Activated T-cell treated with anti-CD3 and anti-CD28 coated beads, Interleukin-2, amount 50 U/mL, for 48 hours (primary cell): ENCODE measurements around the gene MEGF11.

Experiments used
- DNase-seq, 2 experiments: peaks; one replicate each; pipeline ENCODE4 v3.0.0-alpha.2; 2020

The MEGF11 gene

DNA sequence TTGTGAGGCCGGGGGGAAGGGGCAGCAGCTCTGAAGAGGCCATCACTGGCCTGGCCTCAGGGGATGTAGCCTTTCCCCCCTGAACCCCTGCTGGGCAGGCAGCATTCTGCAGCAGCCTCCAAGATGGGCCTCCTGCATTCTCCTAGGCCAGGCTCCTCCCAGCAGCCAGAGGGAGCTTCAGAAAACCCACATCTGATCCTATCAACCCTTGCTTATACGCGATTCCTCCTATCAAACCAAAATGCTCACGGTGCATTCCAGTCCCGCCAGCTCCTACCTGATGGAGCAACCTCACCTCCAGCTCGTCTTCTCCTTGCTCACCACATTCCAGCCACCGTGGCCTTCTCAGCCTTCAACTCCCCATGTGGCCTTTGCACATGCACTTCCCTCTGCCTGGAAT, 85.7 kb downstream of the MEGF11 start:
- no peak for DNase-seq

DNA sequence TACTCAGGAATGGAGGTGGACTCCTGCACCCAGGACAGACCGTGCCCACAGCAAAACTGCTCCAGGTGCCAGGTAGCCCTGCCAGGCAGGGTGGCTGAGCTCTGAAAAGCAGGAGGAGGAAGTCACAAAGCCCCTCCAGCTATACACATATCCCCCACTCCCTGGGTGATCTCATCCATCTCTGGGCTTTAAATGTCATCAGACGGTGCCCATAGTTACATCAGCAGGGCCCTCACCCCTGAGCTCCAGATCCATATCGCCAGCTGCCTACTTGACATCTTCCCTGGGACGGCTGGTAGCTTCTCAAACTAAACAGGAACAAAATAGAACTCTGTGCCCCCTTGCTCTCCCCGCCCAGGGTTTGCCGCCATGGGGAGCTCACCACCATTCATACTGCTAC, 87.7 kb downstream of the MEGF11 start:
- no peak for DNase-seq

DNA sequence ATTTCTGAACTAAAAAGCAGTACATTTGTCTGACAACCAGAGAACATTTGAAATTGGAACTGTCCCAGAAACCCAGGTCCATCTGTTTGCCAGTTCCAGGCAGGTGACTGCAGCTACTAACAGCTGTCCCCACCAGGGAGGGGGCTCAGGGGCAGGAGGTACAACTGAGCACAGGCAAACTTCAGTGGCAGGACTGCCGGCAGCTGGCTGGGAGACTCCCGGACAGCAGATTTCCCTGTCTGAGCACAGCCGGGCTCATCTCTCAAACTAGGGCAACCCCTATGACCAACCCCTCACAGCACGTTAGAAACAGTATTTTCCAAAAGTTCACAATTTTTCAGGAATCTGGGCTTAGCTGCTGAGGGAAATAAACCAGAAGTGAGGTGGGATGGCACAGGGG, 88.8 kb downstream of the MEGF11 start:
- DNase-seq: no peak

DNA sequence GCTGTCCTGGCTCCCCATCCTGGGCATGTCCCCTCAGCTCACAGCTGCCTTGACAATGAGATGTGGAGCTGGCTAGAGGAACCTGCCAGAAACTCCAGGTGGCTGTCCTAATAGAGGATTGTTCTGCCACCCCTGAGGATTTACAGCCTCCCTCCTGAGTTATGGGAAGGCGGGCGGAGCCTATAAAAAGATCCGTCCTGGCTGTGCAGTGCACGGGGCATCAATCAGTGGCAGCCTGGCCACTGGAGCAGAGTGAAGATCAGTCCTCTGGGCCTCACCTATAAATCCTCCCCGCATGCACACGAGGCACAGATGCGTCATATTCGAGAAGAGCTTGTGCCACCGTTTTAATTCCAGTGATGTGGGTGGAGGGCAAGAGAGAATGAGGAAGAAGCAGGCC, 90.0 kb downstream of the MEGF11 start:
- DNase-seq: no peak

DNA sequence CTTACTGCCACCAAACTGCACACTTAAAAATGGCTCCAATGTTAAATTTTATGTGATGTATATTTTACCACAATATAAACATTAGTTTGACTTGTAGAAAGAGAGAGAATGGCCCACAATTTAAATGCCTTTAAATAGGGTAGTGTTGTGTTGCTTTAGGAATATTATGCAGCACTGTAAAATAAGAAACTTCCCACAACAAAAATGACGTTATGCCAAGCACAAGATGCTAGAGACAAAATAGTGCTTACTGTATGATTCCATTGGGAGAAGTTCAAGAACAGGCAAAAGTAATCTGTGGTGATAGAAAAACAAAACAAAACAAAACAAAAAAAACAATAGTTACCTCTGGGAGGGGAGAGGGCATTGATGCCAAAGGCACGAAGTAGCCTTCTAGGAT, 91.3 kb downstream of the MEGF11 start:
- DNase-seq: no peak

DNA sequence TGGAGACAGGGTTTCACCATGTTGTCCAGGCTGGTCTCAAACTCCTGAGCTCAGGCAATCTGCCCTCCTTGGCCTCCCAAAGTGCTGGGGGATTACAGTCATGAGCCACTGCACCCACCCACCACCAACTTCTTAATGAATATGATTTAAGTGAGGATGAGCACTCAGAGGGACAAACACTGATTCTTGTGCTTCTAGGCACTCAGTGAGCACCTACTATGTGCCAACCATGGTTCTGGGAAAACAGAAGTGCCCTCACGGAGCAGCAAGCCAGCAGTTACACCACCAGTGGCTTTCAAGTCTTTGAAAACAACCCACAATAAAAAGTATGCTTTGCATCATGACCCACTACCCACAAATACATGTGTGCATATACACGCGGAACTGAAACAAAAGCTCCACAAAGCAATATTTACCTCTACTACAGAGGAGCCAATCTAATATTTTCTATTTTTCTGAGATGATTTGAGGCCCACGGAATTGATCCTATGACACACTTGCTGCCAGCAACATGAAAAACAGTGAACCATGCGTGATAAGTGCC, 91.9 kb downstream of the MEGF11 start:
- no peak for DNase-seq

DNA sequence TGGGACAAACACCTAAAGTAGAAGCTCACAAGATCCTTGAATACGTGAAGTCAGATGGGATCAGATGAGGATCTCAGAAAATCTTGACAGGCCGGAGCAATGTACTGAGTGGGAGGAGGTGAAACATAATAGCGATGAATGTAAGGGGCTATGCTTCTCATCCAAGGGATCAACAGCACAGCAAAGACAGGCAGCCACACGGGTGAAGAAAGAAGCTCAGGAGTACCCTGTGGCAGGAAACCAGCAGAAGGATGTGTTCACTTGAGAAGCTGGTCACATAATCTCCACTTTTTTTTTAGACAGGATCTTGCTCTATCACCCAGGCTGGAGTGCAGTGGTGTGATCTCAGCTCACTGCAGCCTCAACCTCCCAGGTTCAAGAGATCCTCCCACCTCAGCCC, 92.4 kb downstream of the MEGF11 start:
- no peak for DNase-seq

DNA sequence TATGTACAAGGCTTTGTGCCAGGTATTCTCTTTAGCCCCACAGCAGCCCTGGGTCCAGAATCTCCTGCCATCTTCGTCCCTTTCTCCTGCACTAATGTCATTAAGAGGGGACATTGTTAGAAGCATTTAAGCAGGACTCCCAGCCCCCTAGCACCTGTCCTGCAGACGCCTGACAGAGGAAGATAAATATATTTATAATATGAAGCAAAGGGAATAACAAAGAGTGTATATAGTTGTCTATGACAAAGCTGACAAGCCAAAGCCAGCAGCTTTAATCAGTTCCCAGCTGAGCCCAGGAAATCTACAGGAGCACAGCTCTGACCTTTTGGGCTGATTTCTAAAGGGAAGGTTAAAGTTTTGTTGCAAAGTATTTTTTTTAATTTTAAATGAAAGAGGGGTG, 96.0 kb downstream of the MEGF11 start:
- no peak for DNase-seq

DNA sequence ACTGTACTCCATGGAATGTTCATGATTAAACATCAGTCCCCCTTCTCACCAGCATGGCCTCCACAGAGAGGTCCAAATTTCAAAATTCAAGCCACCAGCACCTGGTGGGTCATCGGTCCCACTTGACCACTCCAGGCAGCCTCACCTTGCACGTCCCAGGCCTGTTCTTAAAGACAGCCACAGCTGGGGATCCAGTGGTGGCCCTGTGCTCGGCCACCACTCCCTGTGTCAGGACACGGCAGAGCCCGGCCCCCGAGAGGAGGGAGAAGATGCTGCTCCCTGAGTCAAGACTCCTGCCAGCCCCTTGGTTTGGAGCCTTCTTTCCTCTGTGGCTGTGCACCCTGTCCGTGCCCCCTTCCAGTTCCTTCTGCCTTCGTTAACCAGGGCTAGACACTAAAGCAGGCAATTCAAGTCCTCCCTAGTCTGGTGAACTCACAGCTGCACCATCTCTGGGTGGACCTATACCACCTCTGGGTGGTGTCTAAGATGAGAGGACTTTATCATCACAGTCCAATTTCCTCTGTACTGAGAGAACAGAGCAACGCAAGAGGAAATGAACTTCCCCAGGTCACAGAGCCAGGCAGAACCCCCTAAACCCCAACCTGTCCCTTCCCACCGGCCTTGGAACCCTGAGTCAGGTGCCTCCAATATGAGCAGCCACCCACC, 97.1 kb downstream of the MEGF11 start:
- no peak for DNase-seq

DNA sequence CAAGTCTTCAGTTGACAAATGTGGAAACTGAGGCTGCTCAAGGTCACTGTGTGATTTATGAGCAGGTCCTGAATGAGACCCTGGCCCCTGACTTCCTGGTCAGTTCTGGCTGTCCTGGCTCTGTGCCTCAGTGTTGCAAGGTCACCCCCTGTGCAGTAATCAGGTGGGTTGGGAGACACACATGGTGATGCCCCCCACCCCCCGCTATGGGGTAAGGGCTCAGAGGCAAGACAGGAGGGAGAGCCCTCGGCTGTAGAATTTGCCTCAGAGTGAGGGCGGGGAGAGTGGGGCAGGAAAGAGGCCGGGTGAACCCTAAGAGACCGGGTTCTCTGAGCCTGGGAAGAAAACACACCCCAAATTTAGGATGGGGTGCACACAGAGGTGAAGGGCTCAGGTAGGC, 98.5 kb downstream of the MEGF11 start:
- DNase-seq: no peak

DNA sequence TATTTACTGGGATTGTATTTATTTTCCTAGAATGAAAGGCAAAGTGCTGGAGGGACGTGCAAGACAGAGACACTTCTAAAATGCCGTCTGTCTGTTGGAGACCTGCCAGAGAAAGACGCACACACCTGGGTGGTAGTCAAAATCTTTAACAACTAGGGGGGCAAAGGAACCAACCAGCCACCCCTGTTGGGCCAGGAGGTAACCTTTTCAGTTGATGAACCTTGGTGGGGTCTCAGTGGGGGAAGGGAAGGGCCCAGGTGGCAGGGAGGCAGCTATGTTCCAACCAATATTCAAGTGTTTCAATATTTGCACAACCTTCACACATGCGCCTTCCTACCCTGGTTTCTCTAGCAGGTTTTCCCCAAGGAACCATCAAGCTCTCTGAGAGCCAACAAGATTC, 99.0 kb downstream of the MEGF11 start:
- DNase-seq: no peak

DNA sequence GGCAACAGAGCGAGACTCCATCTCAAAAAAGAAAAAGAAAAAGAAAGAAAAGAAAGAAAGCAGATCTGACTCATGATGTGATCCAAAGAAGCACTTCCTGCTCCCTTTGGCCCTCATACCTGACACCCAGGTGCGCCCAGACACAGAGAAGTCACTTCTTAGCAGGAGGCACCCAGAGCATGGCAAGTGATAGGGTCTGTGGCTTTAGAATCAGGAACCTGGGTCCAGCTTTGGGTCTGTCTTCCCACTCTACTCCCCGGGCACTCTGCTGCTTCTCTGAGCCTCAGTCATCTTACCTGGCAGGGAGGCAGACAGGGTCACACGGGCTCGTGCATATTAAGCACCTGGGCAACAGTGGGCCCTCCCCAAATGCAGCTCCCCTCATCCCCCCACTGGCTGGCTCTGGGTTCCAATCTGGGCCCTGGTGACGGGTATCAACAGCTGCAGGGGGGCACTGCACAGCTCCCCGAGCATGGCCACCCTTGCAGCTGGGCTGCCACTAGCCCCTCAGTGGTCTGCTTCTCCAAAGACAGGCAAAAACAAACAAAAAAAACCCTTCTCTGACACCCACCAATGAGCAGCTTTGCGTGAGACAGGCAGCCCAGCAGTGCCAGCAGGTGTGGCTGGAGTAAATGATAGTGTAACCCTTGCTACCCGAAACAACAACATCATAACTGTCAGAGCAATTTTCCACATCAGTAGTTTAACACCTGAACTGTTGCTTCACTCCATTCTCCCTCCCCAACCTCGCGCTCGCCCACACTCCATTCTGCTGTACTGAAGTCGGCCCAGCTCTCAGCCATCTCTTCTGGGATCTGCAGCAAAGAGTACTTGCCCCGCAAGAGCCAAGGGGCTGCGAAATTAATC, 99.8 kb downstream of the MEGF11 start:
- DNase-seq: no peak

DNA sequence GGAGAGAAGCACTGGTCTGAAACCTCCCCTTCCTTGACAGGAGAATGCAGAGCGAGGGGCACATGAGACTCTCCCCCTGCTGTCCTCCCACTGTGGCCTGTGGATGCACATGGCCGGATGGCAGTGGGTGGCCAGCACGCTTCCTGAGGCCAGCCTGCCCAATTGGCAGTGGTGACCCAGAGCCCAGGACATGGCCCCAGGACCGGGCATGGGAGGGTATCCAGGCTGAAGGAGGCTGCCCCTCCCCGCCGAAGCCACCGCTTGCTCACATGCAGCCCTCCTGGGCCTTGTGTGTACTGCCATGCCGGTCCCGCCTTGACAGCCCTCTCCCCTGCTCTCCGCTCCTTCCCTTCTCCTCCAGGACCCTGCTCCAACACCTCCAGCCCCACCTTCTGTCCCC, 100.9 kb downstream of the MEGF11 start:
- DNase-seq: no peak

DNA sequence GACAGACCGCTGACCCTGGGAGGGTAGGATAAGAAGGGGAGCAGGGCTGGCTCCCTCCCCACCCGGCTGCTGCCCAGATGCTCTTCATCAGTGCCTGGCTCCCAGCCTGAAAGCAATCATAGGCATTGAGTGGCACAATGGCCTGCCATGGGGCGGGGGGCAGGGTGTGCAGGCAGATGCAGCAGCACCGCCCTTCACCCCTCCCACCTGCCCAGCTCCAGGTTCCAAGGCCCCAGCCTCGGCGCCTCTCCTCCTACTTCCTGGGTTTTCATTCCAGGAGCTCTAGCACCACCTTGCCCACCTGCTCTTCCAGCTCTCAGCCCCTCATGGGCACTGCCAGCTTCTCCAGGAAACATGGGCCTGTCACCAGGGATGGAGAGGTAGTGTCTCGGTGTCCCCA, 101.7 kb downstream of the MEGF11 start:
- no peak for DNase-seq

DNA sequence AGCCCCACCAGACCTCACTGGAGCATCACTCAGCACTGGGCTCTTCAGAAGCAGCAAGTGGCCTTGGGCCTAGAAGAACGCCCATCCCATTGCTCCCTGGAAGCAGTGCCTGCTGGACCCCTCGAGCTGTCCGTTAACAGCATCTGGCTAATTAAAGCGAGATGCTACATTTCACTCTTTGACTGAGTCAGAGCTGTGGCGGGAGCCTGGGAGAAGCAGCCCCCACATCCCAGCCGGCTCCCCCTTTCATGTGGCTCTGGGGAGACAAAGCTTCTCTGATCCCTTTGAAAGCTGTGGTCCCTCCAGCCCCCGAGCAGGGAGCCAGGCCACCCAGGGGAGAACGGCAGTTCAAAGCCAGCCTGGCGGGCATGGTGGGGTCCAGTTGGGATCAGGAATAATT, 103.7 kb downstream of the MEGF11 start:
- no peak for DNase-seq

DNA sequence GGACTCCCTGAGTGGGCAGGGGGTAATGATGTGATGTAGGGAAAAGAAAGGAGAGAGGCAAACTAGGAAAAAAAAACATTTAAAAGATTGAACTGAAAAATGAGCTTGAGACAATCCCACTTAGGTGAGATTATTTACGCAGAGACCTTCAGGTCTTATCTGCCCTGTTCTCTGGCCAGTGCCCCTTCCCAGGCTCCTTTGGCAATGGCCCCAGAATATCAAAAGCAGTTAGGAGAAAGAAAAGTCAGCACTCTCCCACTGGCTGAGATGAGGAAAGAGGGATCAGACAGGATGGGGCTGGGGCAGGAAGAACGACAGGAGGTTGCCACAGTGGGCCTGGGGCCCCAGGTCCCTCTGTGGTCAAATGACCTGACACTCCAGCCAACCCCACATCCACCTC, 105.4 kb downstream of the MEGF11 start:
- no peak for DNase-seq

DNA sequence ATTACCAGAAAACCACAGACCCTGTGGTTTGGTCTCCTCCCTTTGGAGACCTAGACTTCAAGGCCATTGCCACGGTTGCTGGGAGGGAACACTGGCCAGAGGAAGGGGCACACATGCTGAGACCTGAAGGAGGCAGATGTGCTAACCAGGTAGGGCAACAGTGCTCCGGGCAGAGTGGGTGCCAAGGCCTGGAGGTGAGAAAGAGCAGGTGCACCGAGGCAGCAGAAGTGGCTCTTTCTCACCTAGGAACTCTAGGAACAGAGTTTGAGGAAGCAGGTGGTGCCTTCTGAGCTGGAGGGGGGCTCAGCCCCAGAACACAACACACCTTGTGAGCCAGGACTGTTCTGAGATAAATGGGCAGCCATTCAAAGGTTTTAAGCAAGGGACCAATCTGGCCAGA, 106.1 kb downstream of the MEGF11 start:
- no peak for DNase-seq

DNA sequence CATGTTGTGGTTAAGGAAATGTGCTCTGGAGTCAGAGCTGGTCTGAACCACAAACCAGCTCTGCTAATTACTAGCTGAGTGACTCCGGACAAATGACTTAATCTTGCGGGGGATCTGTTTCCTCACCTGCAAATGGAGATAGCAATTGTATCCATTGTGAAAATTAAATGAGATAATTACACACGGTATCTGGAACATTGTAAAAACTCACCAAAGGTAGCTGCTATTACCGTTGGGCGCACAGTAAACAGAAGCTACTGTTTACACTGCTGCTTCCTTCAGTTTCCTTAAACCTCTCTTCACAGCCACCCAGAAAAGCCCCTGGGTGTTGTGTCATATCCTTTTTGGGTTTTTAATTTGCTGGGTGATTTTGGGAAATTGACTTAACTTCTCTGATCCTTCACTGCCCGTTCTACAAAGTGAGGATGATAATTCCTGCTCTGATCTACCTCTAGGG, 107.8 kb downstream of the MEGF11 start:
- DNase-seq: no peak

DNA sequence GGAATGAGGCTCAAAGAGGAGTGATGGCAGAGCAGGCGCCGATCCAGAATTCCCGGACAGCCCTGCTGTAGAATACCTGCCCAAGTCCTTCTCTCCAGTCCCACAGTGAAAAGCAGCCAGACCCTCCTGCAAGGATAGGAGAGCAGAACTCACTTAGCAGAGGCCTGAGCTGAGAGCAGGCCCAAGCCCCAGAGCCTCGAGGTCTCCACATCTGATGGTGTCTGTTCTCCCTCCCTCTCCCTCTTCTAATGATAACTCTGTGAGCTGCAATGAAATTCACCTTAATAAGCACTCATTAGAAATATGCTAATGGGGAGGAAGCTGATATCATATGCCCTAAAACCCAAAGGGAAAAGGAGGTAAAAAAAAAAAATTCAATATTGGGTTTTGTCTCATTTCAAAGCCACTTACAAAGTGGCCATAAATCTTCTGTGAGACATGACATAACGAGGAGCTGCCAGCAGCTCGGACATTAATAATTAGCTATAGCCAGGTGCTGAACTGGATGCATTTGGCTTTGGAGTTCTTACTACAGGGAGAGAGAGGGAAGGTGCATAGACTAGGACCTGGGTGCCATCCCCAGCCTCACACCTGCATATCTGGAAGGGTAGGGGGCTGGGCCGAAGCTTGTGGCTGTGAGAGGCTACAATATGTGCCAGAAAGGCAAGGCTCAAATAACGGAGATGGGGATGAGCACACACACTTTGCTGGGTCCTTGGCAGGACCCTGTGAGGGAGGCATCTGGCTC, 108.4 kb downstream of the MEGF11 start:
- DNase-seq: no peak

DNA sequence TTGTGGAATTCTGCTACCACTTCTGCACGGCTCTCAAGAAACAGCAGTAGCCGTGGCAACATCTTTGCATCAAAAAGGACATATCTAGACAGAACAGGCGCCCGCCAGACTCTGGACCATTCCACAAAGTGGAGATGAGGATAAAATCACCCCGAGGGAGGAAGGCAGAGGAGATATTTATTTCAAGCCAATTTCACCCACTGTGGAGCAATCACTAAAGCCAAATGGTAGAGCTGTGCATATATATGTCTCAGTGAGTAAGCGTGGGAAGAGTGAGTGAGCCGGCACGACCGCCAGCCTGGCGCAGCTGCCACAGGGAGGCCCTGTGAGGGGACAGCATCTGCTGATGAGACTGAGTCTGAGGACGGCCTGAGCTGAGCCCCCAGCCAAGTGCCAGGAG, 111.3 kb downstream of the MEGF11 start:
- no peak for DNase-seq

DNA sequence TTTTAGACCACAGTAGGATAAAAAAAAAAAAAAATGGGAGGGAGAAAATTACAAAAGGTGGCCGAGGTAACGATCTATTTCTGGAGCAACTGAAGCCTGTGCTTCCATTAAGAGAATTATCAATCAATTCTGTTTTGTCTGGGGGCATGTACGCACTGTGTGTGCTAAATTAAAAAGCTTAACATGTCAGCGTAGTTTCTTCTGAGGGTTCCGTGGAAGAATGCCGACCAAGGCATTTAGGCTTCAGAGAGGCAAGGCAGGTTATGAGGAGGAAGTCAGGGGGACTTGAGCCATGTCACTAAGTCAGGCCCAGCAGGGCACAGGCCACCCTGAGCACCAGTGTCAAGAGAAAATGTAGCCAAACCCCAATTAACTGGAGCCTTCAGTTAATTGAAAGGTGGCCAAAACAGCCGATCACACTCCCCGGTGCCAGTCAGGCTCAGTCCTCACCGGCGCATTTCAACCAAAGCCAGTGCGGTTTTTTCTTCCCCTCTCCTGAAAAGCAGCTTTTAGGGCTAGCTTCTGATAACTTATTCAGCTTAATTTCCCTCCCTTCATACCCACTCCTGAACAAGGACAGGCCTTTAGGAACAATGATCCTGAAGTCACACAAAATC, 113.9 kb downstream of the MEGF11 start:
- DNase-seq: no peak

DNA sequence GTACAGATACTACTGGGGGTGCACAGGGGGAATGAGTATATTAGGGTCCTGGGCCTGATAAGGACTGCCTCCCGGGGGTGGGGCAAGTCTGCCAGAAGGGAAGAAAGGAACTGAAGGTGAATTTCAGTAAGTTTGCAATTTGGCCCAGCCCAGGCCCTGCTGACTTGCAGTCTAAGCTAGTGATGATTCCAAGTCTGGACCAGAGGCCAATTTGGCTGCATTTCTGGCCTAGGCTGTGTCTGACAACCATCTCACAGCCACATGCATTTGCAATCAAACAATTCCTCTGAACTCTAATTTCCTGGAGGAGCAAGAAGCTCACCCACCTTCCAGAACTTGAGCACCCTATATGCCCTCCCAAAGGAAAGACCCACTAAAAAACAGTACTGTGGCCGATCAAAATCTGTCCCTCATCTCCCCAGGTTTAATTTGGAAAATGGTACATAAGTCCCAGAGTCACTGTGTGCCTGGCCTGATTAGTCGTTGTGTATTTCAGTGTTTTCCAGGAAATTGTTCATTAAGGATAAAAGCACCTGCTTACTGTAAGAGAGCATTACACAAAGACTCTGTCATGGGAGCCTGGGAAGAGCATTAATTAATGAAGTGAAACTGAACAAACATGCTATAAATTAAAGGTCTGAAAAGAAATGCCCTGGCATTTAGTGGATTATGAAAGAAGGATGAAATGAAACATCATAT, 114.5 kb downstream of the MEGF11 start:
- DNase-seq: no peak
